ENCODE measurements around the gene EMC10.

Gene EMC10

DNA sequence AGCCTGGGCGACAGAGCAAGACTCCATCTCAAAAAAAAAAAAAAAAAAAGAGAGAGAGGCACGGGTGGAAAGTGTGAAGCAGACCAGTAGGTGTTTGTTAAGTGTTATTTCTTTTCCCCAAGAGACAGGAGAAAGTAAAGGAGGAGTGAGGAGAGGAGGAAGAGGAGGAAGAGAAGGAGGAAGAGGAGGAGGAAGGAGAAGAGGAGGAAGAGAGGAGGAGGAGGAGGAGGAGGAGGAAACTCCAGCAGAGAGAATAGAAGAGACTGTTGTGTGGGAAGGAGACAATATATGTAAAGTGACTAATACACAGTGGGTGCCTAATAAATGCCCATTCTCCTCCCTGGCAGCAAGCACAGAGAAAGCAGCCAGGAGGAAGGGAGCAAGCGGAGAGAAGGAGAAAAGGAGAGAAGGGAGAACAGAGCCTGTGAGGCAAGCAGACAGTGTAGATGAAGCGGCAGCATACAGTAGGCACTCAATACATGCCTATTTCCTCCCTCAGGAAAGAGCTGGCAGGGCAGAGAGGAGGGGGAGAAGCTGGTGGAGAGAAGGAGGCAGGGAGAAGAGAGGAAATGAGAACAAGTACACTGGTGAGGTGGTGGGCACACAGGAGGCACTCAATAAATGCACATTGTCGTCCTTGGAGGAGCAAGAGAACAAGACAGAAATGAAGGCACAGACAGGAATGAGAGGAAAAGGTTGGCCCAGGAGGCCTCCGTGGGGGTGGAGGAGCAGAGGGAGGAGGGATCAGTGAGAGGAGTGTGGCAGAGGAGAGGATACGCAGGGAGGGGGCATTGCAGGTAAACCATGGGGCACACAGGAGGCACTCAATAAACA is 18.1 kb downstream of the EMC10 start:
- in situ Hi-C loops (cut with HindIII; ENCODE audit: low sequenced_read_pairs), result no loop called here

DNA sequence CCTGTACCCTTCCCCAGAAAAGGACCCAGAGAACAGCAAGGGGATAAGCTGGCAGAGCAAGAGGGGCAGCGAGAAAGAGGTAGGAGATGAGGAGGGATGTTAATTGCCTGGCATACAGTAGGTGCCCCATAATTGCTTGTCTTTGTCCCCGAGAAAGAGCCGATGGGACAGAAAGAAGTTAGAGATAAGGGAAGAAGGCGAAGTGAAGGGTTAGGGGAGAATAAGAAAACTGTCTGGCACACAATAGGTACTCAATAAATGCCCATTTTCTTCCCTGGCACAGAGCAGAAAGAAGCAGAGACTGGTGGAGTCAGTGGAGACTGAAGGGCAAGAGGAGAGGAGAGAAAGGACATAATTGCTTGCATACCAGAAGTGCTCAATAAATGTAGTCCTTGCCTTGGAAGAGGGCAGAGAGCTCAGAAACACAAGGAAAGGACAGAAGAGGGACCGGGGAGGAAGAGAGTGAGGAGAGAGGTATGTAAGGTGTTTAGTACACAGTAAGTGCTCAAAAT is 18.8 kb downstream of the EMC10 start:
- in situ Hi-C loops (cut with HindIII; ENCODE audit: low sequenced_read_pairs), result no loop called here

DNA sequence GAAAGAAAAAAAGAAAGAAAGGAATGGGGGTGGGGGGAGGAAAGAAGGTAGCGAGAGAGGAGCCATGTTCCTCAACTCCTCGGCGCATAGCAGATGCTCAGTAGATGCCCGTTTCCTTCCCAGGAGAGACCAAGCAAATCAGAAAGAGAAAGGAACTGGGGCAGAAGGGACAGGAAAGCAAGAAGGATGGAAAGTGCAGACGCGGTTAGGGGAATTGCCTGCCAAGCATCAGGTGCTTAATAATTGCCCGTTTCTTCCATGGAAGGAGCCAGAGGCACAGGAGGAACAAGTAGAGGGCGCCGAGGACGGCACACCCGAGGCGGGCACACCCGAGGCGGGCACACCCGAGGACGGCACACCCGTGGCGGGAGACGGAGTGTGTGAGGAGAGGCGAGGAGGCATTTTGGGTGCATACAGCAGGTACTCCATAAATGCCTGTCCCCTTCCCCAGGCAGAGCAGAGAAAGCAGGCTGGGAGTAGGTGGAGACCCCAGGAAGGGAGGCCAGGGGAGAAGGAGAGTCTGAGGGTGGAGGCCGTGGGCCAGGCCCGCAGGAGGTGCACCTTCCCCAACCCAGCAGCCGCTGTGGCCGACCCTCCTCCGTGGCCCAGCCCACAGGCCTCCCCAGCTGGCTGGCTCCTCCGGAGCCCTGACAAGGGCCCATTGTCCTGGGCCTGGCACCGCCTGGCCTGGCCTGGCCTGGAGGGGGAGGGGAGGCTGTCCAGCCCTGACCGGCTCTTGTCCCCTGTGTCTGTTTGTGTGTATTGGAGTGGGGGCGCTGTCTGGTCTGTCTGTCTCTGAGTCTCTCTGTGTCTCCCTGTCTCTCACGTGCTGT is 20.1 kb downstream of the EMC10 start:
- in situ Hi-C loops (cut with HindIII; ENCODE audit: low sequenced_read_pairs), result no loop called here

DNA sequence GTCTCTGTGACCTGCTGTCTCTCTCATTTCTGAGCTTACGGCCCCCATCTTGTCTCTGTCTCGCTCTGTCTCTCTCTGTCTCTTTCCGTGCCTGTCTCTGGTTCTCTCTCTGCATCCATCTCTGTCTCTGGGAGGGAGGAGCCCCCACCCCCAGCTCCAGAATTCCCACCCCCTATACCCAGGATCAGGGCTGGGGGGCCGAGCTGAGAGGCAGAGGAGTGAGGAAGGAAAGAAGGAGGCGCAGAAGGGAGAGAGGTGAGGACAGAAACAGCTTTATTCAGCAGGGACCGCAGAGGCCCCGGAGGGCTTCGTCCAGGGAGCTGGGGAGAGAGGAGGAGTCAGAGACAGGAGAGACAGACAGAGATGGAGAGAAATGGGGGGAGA is 20.7 kb downstream of the EMC10 start:
- in situ Hi-C loops (cut with HindIII; ENCODE audit: low sequenced_read_pairs), result no loop called here

DNA sequence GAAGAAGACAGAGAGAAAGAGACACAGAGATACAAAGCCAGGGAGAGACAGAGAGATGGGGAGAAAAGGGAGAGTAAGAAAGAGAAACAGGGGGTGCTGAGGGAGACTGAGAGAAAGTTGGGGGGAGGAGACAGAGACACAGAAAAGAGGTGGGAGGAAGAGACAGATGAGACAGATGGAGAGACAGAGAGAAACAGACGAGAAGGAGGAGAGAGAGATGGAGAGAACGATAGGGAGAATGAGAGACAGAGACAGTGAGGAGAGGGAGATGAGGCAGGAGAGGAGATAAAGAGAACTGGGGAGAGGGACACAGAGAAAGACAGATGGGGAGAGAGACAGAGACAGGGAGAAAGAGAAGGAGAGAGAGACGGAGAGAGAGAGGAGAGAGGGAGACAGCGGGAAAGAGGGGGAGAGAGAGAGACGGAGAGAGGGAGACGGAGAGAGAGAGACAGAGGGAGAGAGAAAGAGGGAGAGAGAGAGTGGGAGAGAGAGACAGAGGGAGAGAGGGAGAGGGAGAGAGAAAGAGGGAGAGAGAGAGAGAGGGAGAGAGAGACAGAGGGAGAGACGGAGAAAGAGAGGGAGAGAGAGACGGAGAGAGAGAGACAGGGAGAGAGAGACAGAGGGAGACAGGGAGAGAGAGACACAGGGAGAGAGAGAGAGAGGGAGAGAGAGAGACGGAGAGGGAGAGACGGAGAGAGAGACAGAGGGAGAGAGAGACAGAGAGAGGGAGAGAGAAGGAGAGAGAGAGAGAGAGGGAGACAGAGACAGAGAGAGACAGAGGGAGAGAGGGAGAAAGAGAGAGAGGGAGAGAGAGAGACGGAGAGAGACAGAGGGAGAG is 22.1 kb downstream of the EMC10 start:
- in situ Hi-C loops (cut with HindIII; ENCODE audit: low sequenced_read_pairs), result no loop called here

DNA sequence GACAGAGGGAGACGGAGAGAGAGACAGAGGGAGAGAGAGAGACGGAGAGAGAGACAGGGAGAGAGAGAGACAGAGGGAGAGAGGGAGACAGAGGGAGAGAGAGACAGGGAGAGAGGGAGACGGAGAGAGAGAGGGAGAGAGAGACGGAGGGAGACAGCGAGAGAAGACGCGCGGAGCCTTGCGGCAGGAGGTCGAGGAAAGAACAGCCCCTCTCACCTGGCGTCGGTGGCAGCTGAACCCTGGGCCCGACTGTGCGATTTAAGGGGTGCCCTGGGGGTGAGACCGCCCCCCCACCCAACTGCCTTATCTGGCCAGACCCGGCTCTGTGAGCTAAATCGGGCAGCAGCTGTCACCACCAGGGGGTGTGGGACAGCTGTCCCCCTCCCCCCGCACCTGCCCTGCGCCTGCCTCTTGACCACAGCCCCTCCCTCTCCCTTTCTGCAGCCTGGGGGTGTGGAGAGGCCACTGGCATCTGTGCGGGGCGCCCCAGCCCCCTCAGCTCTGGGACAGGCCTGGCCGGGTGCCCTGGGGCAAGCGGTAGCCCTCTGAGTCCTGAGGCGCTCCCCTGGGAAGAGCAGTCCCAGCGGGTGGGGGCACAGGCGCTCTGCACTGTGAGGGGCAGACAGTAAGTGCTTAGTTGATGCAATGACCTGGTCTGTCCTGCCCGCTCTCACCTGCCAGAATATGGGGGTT is 23.9 kb downstream of the EMC10 start:
- in situ Hi-C loops (cut with HindIII; ENCODE audit: low sequenced_read_pairs), result no loop called here

DNA sequence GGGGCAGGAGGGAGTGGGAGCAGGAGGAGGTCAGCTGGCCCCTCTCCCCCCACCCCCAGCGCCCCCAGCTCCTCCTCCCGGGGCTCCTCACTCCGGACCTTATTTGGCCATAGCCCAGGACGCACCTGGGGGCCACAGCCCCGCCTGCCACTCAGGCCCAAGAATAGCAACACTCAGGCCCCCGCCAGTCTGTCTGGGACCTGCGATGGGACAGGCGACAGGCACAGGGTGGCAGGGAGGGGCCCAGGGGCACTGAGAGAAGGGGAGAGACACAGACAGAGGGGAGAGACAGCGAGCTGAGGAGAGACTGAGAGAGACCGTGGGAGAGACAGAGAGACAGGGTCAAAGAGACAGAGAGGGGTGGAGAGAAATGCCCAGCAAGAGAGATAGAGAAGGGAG is 24.4 kb downstream of the EMC10 start:
- in situ Hi-C loops (cut with HindIII; ENCODE audit: low sequenced_read_pairs), result no loop called here

DNA sequence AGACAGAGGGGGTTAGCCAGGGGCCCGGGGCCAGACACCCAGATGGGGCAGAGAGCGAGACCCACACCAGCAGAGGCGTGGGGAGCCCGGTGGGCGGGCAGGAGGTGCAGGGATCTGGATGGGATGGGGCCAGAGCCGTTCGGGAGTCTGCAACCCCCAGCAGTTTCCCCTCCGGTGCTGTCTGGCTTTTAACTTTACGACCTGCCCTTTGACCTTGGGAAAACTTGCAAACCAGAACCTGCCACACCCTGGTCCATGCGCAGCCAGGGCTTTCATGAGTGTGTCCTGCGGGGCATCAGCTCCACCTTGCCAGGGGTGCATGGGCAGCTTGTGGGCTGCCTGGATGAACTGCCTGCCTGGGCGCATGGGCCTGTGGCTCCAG is 24.9 kb downstream of the EMC10 start:
- in situ Hi-C loops (cut with HindIII; ENCODE audit: low sequenced_read_pairs), result no loop called here

DNA sequence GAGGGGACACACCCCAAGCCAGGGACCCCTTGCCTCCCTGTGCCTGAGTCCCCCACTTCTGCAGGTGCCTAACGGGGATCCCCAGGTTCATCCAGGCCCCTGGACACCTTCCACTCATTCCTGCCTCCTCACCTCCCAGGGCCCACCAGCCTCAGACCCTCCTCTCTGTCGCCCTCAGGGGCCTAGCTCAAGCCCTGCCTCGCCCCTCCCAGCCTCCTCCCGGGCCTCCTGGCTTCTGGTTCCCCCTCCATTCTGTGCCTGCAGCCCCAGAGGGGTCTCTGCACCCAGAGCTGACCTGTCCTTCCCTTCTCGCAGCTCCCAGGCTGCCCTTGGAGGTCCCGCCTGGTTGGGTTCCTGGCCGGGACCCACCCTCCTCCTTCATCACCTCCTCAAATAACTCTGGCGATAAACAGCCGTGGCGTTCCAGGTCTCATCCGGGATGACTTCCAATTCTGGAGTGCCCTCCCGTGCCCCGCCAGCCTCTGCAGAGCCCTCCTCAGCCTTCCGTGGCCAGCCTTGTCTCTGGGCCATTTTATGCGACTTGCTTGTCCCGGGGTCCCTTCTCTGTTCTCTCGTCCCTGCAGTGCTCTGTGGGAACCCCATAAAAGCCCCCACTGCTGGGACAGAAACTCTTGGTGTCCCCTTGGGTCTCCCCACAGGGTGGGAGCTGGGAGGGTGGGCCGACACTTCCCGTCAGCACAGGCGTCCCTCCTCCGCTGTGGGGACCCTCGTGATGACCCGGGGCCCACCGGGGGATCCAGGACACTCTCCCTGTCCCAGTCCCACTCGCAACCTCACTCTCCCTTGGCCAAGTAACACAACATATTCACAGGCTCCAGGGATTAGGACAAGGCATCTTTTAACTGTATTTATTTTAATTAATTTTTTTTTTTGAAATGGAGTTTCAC is 25.5 kb downstream of the EMC10 start:
- in situ Hi-C loops (cut with HindIII; ENCODE audit: low sequenced_read_pairs), result no loop called here

DNA sequence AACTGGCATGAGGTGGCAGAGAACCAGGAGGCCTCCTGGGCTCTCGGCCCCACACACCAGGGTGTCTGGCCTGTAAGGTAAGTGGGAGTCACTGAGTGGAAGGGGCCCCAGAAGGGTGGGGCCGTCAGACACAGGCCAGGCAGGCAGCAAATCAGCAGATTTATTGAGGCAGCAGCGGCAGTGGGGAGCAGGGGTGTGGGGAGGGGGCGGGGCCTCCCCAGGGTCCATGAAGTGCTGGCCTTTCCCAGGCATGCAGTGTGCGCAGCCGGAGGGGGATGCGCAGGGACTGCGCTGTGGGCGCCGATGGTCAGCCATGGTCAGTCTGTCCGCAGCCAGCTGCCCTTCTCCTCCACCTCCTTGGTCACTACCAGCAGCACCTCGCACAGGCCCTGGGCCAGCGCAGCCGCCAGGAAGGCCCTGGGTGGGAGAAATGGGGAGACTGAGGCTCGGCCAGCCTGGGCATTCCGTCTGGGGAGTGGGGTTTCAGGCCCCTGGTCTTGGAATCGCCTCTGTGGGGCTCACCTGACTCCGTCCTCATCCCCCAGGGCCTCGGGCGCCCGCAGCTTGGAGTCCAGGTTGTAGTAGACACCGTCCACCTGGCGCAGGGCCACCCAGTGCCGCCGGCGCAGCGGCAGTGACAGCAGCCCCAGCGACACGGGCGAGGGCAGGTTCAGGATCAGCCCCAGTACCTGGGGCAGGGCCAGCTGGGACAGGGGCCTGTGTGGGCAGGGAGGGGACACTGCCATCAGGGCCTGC is 29.7 kb downstream of the EMC10 start:
- in situ Hi-C loops (cut with HindIII; ENCODE audit: low sequenced_read_pairs), result no loop called here

DNA sequence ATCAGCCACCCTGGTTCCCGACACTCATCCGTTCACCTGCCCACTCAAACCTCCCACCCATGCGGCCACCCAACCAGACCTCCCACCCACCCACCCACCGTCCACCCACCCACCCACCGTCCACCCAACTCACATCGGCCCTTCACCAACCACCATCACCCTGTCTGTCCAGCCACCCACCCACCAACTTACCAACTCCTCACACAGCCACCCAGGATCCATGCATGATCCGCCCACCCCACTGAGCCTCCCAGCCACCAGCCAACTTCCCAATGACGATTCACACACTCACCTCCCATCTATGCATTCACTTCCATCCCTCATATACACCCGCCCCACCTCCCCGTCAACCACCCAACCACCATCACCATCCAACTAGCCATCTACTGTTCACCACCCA is 30.4 kb downstream of the EMC10 start:
- in situ Hi-C loops (cut with HindIII; ENCODE audit: low sequenced_read_pairs), result no loop called here

DNA sequence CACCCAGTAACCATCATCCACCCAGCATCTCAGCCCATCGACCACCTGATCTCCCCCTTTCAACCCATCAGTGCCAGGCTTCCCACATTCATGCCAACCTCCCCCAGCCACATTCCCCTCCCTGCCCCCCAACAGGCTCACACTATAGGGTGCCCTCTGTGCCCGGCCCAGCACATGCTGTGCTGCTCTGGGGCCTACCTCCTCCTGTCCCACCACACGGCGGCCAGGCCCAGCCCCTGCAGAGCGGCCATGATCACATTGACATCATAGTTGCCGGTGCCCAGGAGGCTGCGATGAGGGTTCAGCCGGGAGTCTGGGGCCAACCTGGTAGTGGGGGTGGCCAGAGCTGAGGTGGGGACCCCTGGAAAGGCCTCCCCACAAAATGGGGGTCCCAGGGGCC is 31.1 kb downstream of the EMC10 start:
- in situ Hi-C loops (cut with HindIII; ENCODE audit: low sequenced_read_pairs), result no loop called here

DNA sequence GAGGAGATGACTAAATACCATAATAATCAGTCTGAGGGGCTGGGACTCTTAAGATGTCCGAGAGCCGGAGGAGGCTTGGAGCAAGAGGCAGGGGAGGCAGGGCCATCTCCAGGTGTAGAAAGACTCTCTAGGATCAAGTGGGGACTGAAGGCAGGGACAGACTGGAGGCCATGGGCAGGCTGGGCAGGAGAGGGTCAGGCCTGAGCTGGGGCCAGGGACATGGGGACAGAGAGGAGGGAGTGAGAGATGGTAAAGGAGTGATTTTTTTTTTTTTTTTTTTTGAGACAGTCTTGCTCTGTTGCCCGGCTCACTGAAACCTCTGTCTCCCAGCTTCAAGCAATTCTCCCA is 32.5 kb downstream of the EMC10 start:
- in situ Hi-C loops (cut with HindIII; ENCODE audit: low sequenced_read_pairs), result no loop called here

DNA sequence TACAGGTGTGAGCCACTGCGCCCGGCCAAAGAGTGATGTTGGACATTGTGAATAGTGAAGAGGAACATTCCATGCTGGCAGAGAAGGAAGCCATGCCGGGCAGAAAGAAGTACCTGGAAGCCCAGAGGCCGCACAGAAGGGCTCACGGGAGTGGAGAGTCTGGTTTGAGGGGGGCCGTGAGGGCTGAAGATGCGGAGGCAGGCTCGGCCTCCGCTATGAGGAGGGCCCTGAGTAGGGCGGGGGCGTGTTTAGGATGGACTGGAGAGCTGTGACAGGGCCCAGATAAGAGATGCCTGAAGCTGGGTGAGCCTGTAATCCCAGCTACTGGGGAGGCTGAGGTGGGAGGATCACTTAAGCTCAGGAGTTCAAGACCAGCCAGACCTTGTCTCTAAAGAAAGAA is 33.1 kb downstream of the EMC10 start:
- in situ Hi-C loops (cut with HindIII; ENCODE audit: low sequenced_read_pairs), result no loop called here

DNA sequence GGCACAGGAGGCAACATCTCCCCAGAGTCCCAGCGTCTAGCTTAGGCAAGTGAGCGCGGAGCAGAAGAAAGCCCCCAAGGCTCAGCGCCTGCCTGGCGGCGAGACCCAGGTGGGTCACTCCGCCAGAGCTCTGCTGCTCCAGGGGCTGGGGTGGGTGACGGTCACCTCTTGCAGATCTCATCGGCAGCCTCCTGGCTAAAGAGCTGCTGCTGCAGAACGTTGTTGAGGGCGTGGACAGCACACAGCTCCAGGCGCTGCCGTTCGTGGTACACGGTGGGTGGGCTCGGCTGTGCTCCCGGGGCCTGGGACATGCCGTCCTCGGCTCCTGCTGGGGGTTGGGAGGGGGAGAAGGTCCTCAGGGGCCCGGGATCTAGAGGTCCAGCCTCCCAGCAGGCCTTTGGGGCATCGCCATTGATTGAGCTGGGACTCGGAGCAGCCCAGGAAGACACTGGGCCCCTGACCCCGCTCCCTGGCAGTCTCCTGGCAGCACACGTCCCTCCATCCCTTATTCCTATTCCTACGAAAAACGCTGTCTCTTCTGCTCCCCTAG is 33.9 kb downstream of the EMC10 start:
- in situ Hi-C loops (cut with HindIII; ENCODE audit: low sequenced_read_pairs), result no loop called here

DNA sequence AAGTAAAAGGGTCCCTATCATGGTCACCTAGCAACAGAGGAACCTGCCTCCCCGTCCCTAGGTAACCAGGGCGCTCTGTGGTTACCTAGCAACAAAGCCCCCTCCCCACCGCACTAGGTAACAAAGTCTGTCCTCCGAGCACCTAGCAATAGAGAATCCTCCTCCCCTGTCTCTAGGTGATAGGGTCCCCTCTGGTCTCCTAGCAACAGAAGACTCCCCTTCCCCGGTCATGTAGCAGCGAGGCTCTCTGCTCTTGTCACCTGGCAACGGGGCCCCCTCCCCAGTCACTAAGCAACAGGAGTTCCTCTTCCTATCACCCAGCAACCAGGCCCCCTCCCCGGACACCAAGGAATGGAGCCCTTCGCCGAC is 34.4 kb downstream of the EMC10 start:
- in situ Hi-C loops (cut with HindIII; ENCODE audit: low sequenced_read_pairs), result no loop called here

DNA sequence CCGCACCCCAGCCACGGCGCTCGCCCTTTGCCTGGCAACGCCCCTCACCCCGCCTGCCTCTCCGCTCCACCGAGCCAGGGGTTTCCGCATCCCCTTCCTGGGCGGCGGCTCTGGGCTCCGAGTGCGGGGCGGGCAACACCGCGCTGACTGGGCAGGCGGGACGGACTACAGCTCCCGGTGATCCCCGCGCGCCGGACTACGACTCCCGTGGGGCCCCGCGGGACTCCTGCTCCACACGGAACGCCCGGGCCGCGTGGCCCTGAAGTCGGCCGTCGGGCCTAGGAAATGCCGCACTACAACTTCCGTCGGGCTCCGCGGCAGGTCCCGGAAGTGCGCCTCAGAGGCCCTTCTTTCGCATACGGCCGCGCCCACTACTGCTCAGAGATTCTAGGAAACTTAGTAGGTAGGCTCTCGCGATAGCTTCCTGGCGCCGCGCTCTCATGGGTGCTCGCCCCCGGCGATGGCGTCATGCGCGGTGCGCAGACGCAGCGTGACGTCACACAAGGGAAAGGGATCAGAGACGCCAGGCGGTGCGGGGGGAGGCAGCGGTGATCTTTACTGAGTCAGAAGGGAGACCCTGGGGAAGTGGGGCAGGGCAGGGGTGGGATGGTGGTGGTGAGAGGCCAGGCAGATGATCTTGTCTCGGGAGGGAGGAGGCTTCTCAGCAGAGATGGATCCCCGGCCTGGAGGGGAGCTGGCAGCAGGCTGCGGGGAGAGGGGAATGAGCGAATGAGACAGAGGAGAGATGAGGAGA is 34.9 kb downstream of the EMC10 start, which contains the start of gene JOSD2:
Gene JOSD2 (minus strand): TSS at position 123 of the 754 bp plus-strand sequence. CDS start 760 bp downstream, outside the sequence.
- in situ Hi-C loops (cut with HindIII; ENCODE audit: low sequenced_read_pairs), result no loop called here

Measured in endothelial cell of hepatic sinusoid (primary cell).